NCI-H748 (cell line): ENCODE results near the gene TRANK1.
"Not testable (repeated sequence)": the region's sequence is repeated elsewhere in the genome, so short reads cannot be mapped to it uniquely, and the experiment has no call there.

Experiments used
- DNase-seq: peaks from one replicate; lab custom pipeline; 2025; ENCODE audit not compliant: unreplicated experiment; lab: John Stamatoyannopoulos, UW

Gene TRANK1

GRCh38 chr3:36944641-36945270 lies at the start of gene TRANK1:
Gene TRANK1 (minus strand): TSS chr3:36945054. CDS start chr3:36944809, 245 bp downstream.
- peak; percentile 62 for DNase-seq

GRCh38 chr3:36993326-36994283 lies 48.8 kb upstream of the TRANK1 start, which contains the start of gene MLH1:
Gene MLH1 (plus strand): TSS chr3:36993518. CDS start chr3:36993548, 30 bp downstream.
- no peak for DNase-seq

GRCh38 chr3:36992806-36993325 lies 48.0 kb upstream of the TRANK1 start, which contains the start of gene EPM2AIP1:
Gene EPM2AIP1 (minus strand): TSS chr3:36993131. CDS start chr3:36993077, 54 bp downstream.
- DNase-seq = no peak

- no peak for DNase-seq
These were observed 47.3 kb upstream of the TRANK1 start for GRCh38 chr3:36991923-36992805.

GRCh38 chr3:36991147-36991546 lies 46.3 kb upstream of the TRANK1 start:
- DNase-seq = no peak

- no peak for DNase-seq
These were observed 44.7 kb upstream of the TRANK1 start for GRCh38 chr3:36989568-36989967.

GRCh38 chr3:36989005-36989404 lies 44.2 kb upstream of the TRANK1 start:
- no peak for DNase-seq

- DNase-seq = no peak
These were observed 43.5 kb upstream of the TRANK1 start for GRCh38 chr3:36988356-36988755.

- no peak for DNase-seq
These were observed 36.2 kb upstream of the TRANK1 start for GRCh38 chr3:36981006-36981405.

GRCh38 chr3:36973139-36973538 lies 28.3 kb upstream of the TRANK1 start:
- DNase-seq = no peak

GRCh38 chr3:36972163-36972562 lies 27.3 kb upstream of the TRANK1 start:
- no peak for DNase-seq

- peak; percentile 98 for DNase-seq
These were observed 24.9 kb upstream of the TRANK1 start for GRCh38 chr3:36969540-36970432.

GRCh38 chr3:36969085-36969484 lies 24.2 kb upstream of the TRANK1 start:
- DNase-seq = no peak

- DNase-seq = peak; percentile 80
These were observed 20.6 kb upstream of the TRANK1 start for GRCh38 chr3:36965440-36965839.

- DNase-seq = no peak
These were observed 20.0 kb upstream of the TRANK1 start for GRCh38 chr3:36964817-36965216.

- no peak for DNase-seq
These were observed 19.5 kb upstream of the TRANK1 start for GRCh38 chr3:36964331-36964730.

GRCh38 chr3:36963008-36963407 lies 18.2 kb upstream of the TRANK1 start:
- DNase-seq = not testable (repeated sequence)

- no peak for DNase-seq
These were observed 15.6 kb upstream of the TRANK1 start for GRCh38 chr3:36960502-36960901.

GRCh38 chr3:36959821-36960220 lies 15.0 kb upstream of the TRANK1 start:
- DNase-seq = peak; percentile 64
